CD4-positive, alpha-beta T cell (primary cell): ENCODE measurements around the gene KIF22. TPM values are rescaled to one million over a fixed set of nuclear protein-coding genes. Genes with fewer than 3 reads are reported as not detected.
"Not testable (repeated sequence)": the region's sequence is repeated elsewhere in the genome, so short reads cannot be mapped to it uniquely, and the experiment has no call there.

ENCODE experiments used
- ATAC-seq: fragments of 200-7000 bp; cut with Tn5 transposase; one replicate; pipeline ENCODE4 v1.10.0; 2022; ENCODE audit warnings: mild to moderate bottlenecking; ENCODE audit not compliant: poor library complexity
- CTCF ChIA-PET: fragments of 350-600 bp; sonication (Branson Sonifier 250); formaldehyde crosslinking; loops from one replicate; lab custom pipeline; 2021; ENCODE audit warnings: antibody characterized with exemption, inconsistent platforms; lab: Charles Lee
- POLR2A ChIA-PET: fragments of 350-600 bp; sonication (Branson Sonifier 250); formaldehyde crosslinking; loops from one replicate; lab custom pipeline; 2021; ENCODE audit warnings: antibody characterized with exemption, inconsistent platforms; lab: Charles Lee
- DNase-seq, 14 experiments: peaks; one replicate each; pipeline ENCODE4 v3.0.0-alpha.2; 2013 to 2020; ENCODE audit warnings: mixed read lengths in 2 of 14
- H3K27ac ChIP-seq, 2 donors: one replicate each; pipeline versions ENCODE4 v1.5.1 to v1.7.0; 2013; ENCODE audit warnings: low read length in 2 of 2, low read depth in 1 of 2, mild to moderate bottlenecking in 1 of 2
- H3K27me3 ChIP-seq, 2 experiments: 1 replicate in 1 of 2; 2 replicates in 1 of 2; pipeline versions ENCODE4 v1.6.1 to v1.7.0; 2013; ENCODE audit warnings: low read length in 2 of 2, control low read depth in 1 of 2, mild to moderate bottlenecking in 1 of 2, moderate library complexity in 1 of 2; ENCODE audit not compliant: insufficient read depth in 2 of 2, control insufficient read depth in 1 of 2
- H3K36me3 ChIP-seq: one replicate; pipeline ENCODE4 v1.6.1; 2013; ENCODE audit warnings: low read length, control low read depth; ENCODE audit not compliant: insufficient read depth
- H3K4me1 ChIP-seq: one replicate; pipeline ENCODE4 v1.6.1; 2013; ENCODE audit warnings: low read length, control low read depth; ENCODE audit not compliant: insufficient read depth
- H3K4me3 ChIP-seq: one replicate; pipeline ENCODE4 v1.5.1; 2013; ENCODE audit warnings: mild to moderate bottlenecking, low read length, moderate library complexity
- H3K9me3 ChIP-seq, 2 experiments: 1 replicate in 1 of 2; 2 replicates in 1 of 2; pipeline versions ENCODE4 v1.6.1 to v1.7.0; 2013; ENCODE audit warnings: low read length in 2 of 2, mild to moderate bottlenecking in 2 of 2, control low read depth in 1 of 2, moderate library complexity in 1 of 2; ENCODE audit not compliant: control insufficient read depth in 1 of 2, insufficient read depth in 1 of 2
- H3K27ac Mint-ChIP-seq: one replicate; pipeline ENCODE4 v1.8.0; 2020; ENCODE audit warnings: mixed read lengths
- H3K27me3 Mint-ChIP-seq: one replicate; pipeline ENCODE4 v1.8.0; 2021; ENCODE audit warnings: mixed read lengths
- H3K36me3 Mint-ChIP-seq: one replicate; pipeline ENCODE4 v1.8.0; 2021; ENCODE audit warnings: low read depth, mixed read lengths
- H3K4me1 Mint-ChIP-seq: one replicate; pipeline ENCODE4 v1.8.0; 2021; ENCODE audit warnings: low read depth, mixed read lengths
- H3K4me3 Mint-ChIP-seq: one replicate; pipeline ENCODE4 v1.8.0; 2020; ENCODE audit warnings: mild to moderate bottlenecking, mixed read lengths
- H3K9me3 Mint-ChIP-seq: one replicate; pipeline ENCODE4 v1.8.0; 2020; ENCODE audit warnings: mixed read lengths
- CTCF ChIP-seq: fragments of 200-600 bp; IDR thresholded peaks from one replicate; pipeline ENCODE4 v1.8.0; 2022; ENCODE audit warnings: antibody characterized with exemption, mild to moderate bottlenecking
- intact Hi-C, 2 experiments: fragments of 100-400 bp; cut with DNase I in 1 of 2; cut with micrococcal nuclease in 1 of 2; formaldehyde crosslinking; loops; one replicate each; pipeline versions ENCODE4 v1.15.1 to v1.9.0; 2023 to 2025; cut with DNase I, micrococcal nuclease
- total RNA-seq, 174 experiments: library from RNA in 2 of 174; stranded (reverse) in 2 of 174; gene quantifications; one replicate each; pipeline ENCODE4 v1.2.3 and lab custom pipeline; 2021 to 2026

The KIF22 gene
- total RNA-seq, 2 experiments from 2014 or later: 99.0 to 101 TPM

GRCh38 chr16:29784157-29784556, 6.4 kb upstream of the KIF22 start:
- Histone ChIP-seq H3K4me3 (no peak overlapping the region), H3K4me1 (peaks cover 17% of the 10 kb centered on the region), H3K27me3 (no peaks in the 10 kb centered on the region), H3K9me3 (no peaks in the 10 kb centered on the region), H3K27ac (peak overlapping the region in 1 of 2 donors; percentile 13), H3K36me3 (no peaks in the 10 kb centered on the region)
- intact Hi-C loops: no loop called here
- Mint-ChIP-seq H3K4me3 (peak overlapping the region; percentile 38), H3K4me1 (peaks cover 31% of the 10 kb centered on the region), H3K27ac (peak overlapping the region; percentile 18), H3K27me3 (no peaks in the 10 kb centered on the region), H3K9me3 (no peaks in the 10 kb centered on the region), H3K36me3 (no peaks in the 10 kb centered on the region)
- ATAC-seq: peak; percentile 73
- peak in 4 of 14 experiments; percentile 27 to 44 (median 41) for DNase-seq
- CTCF ChIA-PET: interaction anchor here (0.8 to 2.9 kb wide), 17 partner anchors 15 to 84 kb away, joined by 3 to 21 read pairs (median 6); partner anchors contain the start of genes C16orf54, MVP and PAGR1
- no peak for TF ChIP-seq CTCF
- POLR2A ChIA-PET: interaction anchor here (0.9 to 4.1 kb wide), 12 partner anchors 20 to 84 kb away, joined by 3 to 22 read pairs (median 6); partner anchors contain the start of genes C16orf54 and MAZ

- Histone ChIP-seq H3K27ac (no peak overlapping the region), H3K36me3 (no peaks in the 10 kb centered on the region), H3K4me3 (peak overlapping the region; percentile 40), H3K9me3 (no peaks in the 10 kb centered on the region), H3K27me3 (no peaks in the 10 kb centered on the region), H3K4me1 (peaks cover 25% of the 10 kb centered on the region)
- Mint-ChIP-seq H3K9me3 (no peaks in the 10 kb centered on the region), H3K4me1 (peaks cover 33% of the 10 kb centered on the region), H3K27ac (peak overlapping the region; percentile 18), H3K36me3 (no peaks in the 10 kb centered on the region), H3K27me3 (no peaks in the 10 kb centered on the region), H3K4me3 (peak overlapping the region; percentile 80)
- intact Hi-C loops: loop anchor here in 1 of 2 experiments (5.0 kb wide), 1 partner anchor 63 kb away; no protein-coding TSS in a partner anchor
- DNase-seq: peak; percentile 55 to 87 (median 74)
- ATAC-seq: peak; percentile 91
- POLR2A ChIA-PET: interaction anchor here (0.9 to 4.1 kb wide), 12 partner anchors 19 to 85 kb away, joined by 3 to 22 read pairs (median 6); partner anchors contain the start of genes C16orf54, MAZ and PAGR1
- CTCF ChIA-PET: interaction anchor here (0.5 to 2.9 kb wide), 32 partner anchors 9 to 188 kb away, joined by 3 to 21 read pairs (median 4); partner anchors contain the start of genes C16orf54, MVP and PAGR1
- peak; percentile 85 for TF ChIP-seq CTCF
These were observed 5.5 kb upstream of the KIF22 start for GRCh38 chr16:29784901-29785500.

GRCh38 chr16:29787155-29787554, 3.4 kb upstream of the KIF22 start:
- H3K36me3 Mint-ChIP-seq: peaks cover 18% of the 10 kb centered on the region

More at GRCh38 chr16:29787155-29787554, 3.4 kb upstream of the KIF22 start:
- not testable (repeated sequence) for ATAC-seq, H3K27ac Mint-ChIP-seq, H3K27me3 Mint-ChIP-seq, H3K27me3 ChIP-seq, DNase-seq, H3K36me3 ChIP-seq, H3K9me3 Mint-ChIP-seq, H3K4me3 Mint-ChIP-seq, H3K4me3 ChIP-seq, H3K27ac ChIP-seq, H3K9me3 ChIP-seq
- H3K4me1 Mint-ChIP-seq: peaks cover 49% of the 10 kb centered on the region
- ChIA-PET CTCF (interaction anchor here (0.7 kb wide), 1 partner anchor 39 kb away, joined by 3 read pairs; no protein-coding TSS in a partner anchor), POLR2A (interaction anchor here (4.1 kb wide), 1 partner anchor 41 kb away, joined by 17 read pairs; the partner anchor contains the start of gene C16orf54)
- peaks cover 36% of the 10 kb centered on the region for H3K4me1 ChIP-seq
- intact Hi-C loops: loop anchor here in 1 of 2 experiments (5.0 kb wide), 1 partner anchor 65 kb away; no protein-coding TSS in a partner anchor
